IMR-90 (cell line): ENCODE measurements around the gene FAM24B. TPM values are rescaled to one million over a fixed set of nuclear protein-coding genes. Genes with fewer than 3 reads are reported as not detected.

ENCODE experiments used
- ATAC-seq: fragments of 200-7000 bp; cut with Tn5 transposase; 2 replicates; pipeline ENCODE4 v1.9.1; 2020; ENCODE audit warnings: low read depth, mild to moderate bottlenecking, moderate library complexity
- BruUV-seq: library from RNA; stranded (reverse); fragments of 400-500 nt; replicated peaks from 2 replicates; lab custom pipeline; 2021; lab: Mats Ljungman, UMichigan
- CTCF ChIA-PET: fragments of 300-600 bp; formaldehyde crosslinking; extraction: SDS; loops from one replicate; lab custom pipeline; 2021; ENCODE audit warnings: antibody characterized with exemption; lab: Yijun Ruan, JAX
- POLR2A ChIA-PET: fragments of 300-600 bp; sonication (Branson Sonifier 250); formaldehyde crosslinking; loops from one replicate; lab custom pipeline; 2022; ENCODE audit warnings: antibody characterized with exemption; ENCODE audit not compliant: unreplicated experiment; lab: Charles Lee
- DNase-seq: peaks from one replicate; pipeline ENCODE4 v3.0.0; 2013
- H2AFZ ChIP-seq: replicated peaks from 2 replicates; pipeline ENCODE3; 2013; ENCODE audit warnings: low read length, mild to moderate bottlenecking; ENCODE audit not compliant: poor library complexity
- H2AK5ac ChIP-seq: 2 replicates; pipeline ENCODE4 v1.6.1; 2013; ENCODE audit warnings: low read depth, low read length, inconsistent platforms
- H2AK9ac ChIP-seq: replicated peaks from 2 replicates; pipeline ENCODE3; 2013; ENCODE audit warnings: mild to moderate bottlenecking, low read depth, low read length, moderate library complexity; ENCODE audit not compliant: poor library complexity
- H2BK120ac ChIP-seq: 2 replicates; pipeline ENCODE4 v1.6.1; 2013; ENCODE audit warnings: low read depth, low read length, inconsistent platforms
- H2BK15ac ChIP-seq: 3 replicates; pipeline ENCODE4 v1.6.1; 2013; ENCODE audit warnings: low read depth, low read length, inconsistent platforms
- H2BK20ac ChIP-seq: 2 replicates; pipeline ENCODE4 v1.6.1; 2013; ENCODE audit warnings: low read depth, mild to moderate bottlenecking, inconsistent platforms, low read length, moderate library complexity
- H2BK5ac ChIP-seq: 2 replicates; pipeline ENCODE4 v1.6.1; 2013; ENCODE audit warnings: mild to moderate bottlenecking, low read depth, low read length, inconsistent platforms; ENCODE audit not compliant: poor library complexity, severe bottlenecking
- H3K14ac ChIP-seq: replicated peaks from 2 replicates; pipeline ENCODE4 v1.6.1; 2013; ENCODE audit warnings: low read depth, low read length, inconsistent platforms
- H3K18ac ChIP-seq: 2 replicates; pipeline ENCODE4 v1.6.1; 2013; ENCODE audit warnings: low read depth, low read length, control low read depth
- H3K23ac ChIP-seq: 2 replicates; pipeline ENCODE4 v1.6.1; 2013; ENCODE audit warnings: low read depth, low read length, inconsistent platforms
- H3K27ac ChIP-seq: 2 replicates; pipeline ENCODE4 v1.5.1; 2013; ENCODE audit warnings: mild to moderate bottlenecking, control low read depth, low read length; ENCODE audit not compliant: insufficient read depth
- H3K27me3 ChIP-seq: 2 replicates; pipeline ENCODE4 v1.6.1; 2013; ENCODE audit warnings: low read length; ENCODE audit not compliant: control insufficient read depth, insufficient read depth
- H3K36me3 ChIP-seq: 2 replicates; pipeline ENCODE4 v1.6.1; 2013; ENCODE audit warnings: low read length, mixed read lengths; ENCODE audit not compliant: control insufficient read depth, insufficient read depth
- H3K4ac ChIP-seq: 2 replicates; pipeline ENCODE4 v1.6.1; 2013; ENCODE audit warnings: low read depth, low read length, inconsistent platforms
- H3K4me1 ChIP-seq: 2 replicates; pipeline ENCODE4 v1.6.1; 2013; ENCODE audit warnings: low read length, mixed read lengths; ENCODE audit not compliant: control insufficient read depth, insufficient read depth
- H3K4me2 ChIP-seq: 2 replicates; pipeline ENCODE4 v1.6.1; 2013; ENCODE audit warnings: low read depth, mild to moderate bottlenecking, control low read depth, low read length, moderate library complexity
- H3K4me3 ChIP-seq: 2 replicates; pipeline ENCODE4 v1.5.1; 2013; ENCODE audit warnings: low read depth, mild to moderate bottlenecking, control low read depth, low read length, moderate library complexity; ENCODE audit not compliant: insufficient read depth
- H3K56ac ChIP-seq: 2 replicates; pipeline ENCODE4 v1.6.1; 2013; ENCODE audit warnings: low read length, inconsistent platforms; ENCODE audit not compliant: insufficient read depth; ENCODE audit errors: extremely low read depth
- H3K79me1 ChIP-seq, 2 experiments: 2 replicates each; pipeline ENCODE4 v1.6.1; 2013; ENCODE audit warnings: low read length in 2 of 2, inconsistent platforms in 1 of 2, low read depth in 1 of 2
- H3K9ac ChIP-seq: 2 replicates; pipeline ENCODE4 v1.6.1; 2013; ENCODE audit warnings: low read depth, low read length, control low read depth
- H3K9me1 ChIP-seq: 2 replicates; pipeline ENCODE4 v1.6.1; 2013; ENCODE audit warnings: low read length, inconsistent platforms; ENCODE audit not compliant: insufficient read depth
- H3K9me3 ChIP-seq: 2 replicates; pipeline ENCODE4 v1.6.1; 2013; ENCODE audit warnings: low read length; ENCODE audit not compliant: control insufficient read depth, insufficient read depth
- H4K20me1 ChIP-seq: 2 replicates; pipeline ENCODE4 v1.6.1; 2013; ENCODE audit warnings: low read length, inconsistent platforms; ENCODE audit not compliant: insufficient read depth
- H4K5ac ChIP-seq: 2 replicates; pipeline ENCODE4 v1.6.1; 2013; ENCODE audit warnings: mild to moderate bottlenecking, low read depth, low read length, control low read depth
- H4K8ac ChIP-seq, 2 experiments: 2 replicates each; pipeline ENCODE4 v1.6.1; 2013; ENCODE audit warnings: low read depth in 2 of 2, low read length in 2 of 2, control low read depth in 1 of 2, inconsistent platforms in 1 of 2
- H4K91ac ChIP-seq: 2 replicates; pipeline ENCODE4 v1.6.1; 2013; ENCODE audit warnings: low read depth, low read length, inconsistent platforms; ENCODE audit not compliant: insufficient read depth
- BHLHE40 ChIP-seq: fragments of 150-350 bp; IDR thresholded peaks from 2 replicates; pipeline ENCODE4 v1.6.1; 2016; ENCODE audit warnings: mild to moderate bottlenecking, low read depth, low read length
- CEBPB ChIP-seq: IDR thresholded peaks from 2 replicates; pipeline ENCODE4 v1.6.1; 2012; ENCODE audit warnings: low read depth, low read length, improper control_type of control experiment
- CHD1 ChIP-seq: IDR thresholded peaks from 2 replicates; pipeline ENCODE4 v1.6.1; 2012; ENCODE audit warnings: low read depth, low read length, improper control_type of control experiment
- ELK1 ChIP-seq: fragments of 150-350 bp; IDR thresholded peaks from 2 replicates; pipeline ENCODE4 v1.6.1; 2016; ENCODE audit warnings: low read depth, mild to moderate bottlenecking, low read length, moderate library complexity, borderline replicate concordance
- FOS ChIP-seq: fragments of 150-350 bp; IDR thresholded peaks from 2 replicates; pipeline ENCODE4 v1.6.1; 2016; ENCODE audit warnings: low read depth, low read length
- MAFK ChIP-seq: IDR thresholded peaks from 2 replicates; pipeline ENCODE4 v1.6.1; 2012; ENCODE audit warnings: low read depth, low read length, improper control_type of control experiment
- MAZ ChIP-seq: IDR thresholded peaks from 2 replicates; pipeline ENCODE4 v1.6.1; 2012; ENCODE audit warnings: low read depth, mild to moderate bottlenecking, low read length, improper control_type of control experiment, moderate library complexity, borderline replicate concordance
- MXI1 ChIP-seq: IDR thresholded peaks from 2 replicates; pipeline ENCODE4 v1.6.1; 2012; ENCODE audit warnings: low read depth, mild to moderate bottlenecking, low read length, moderate library complexity, borderline replicate concordance
- NFE2L2 ChIP-seq: fragments of 150-350 bp; IDR thresholded peaks from 2 replicates; pipeline ENCODE4 v1.6.1; 2016; ENCODE audit warnings: low read depth, mild to moderate bottlenecking, low read length
- POLR2A ChIP-seq: IDR thresholded peaks from 2 replicates; pipeline ENCODE4 v1.6.1; 2012; ENCODE audit warnings: mild to moderate bottlenecking, low read depth, low read length
- RAD21 ChIP-seq: IDR thresholded peaks from 2 replicates; pipeline ENCODE4 v1.6.1; 2012; ENCODE audit warnings: low read length, improper control_type of control experiment
- RCOR1 ChIP-seq: IDR thresholded peaks from 2 replicates; pipeline ENCODE4 v1.6.1; 2012; ENCODE audit warnings: mild to moderate bottlenecking, low read length, improper control_type of control experiment; ENCODE audit not compliant: insufficient replicate concordance
- RFX5 ChIP-seq: IDR thresholded peaks from 2 replicates; pipeline ENCODE4 v1.8.0; 2012; ENCODE audit warnings: low read depth, mild to moderate bottlenecking, low read length, moderate library complexity
- SMC3 ChIP-seq: fragments of 150-350 bp; IDR thresholded peaks from 2 replicates; pipeline ENCODE4 v1.6.1; 2016; ENCODE audit warnings: low read depth, mild to moderate bottlenecking, antibody characterized with exemption, low read length, moderate library complexity
- USF2 ChIP-seq: fragments of 150-350 bp; IDR thresholded peaks from 2 replicates; pipeline ENCODE4 v1.6.1; 2017; ENCODE audit warnings: mild to moderate bottlenecking, antibody characterized with exemption, low read length, low read depth
- dilution Hi-C: fragments of 300-500 bp; cut with HindIII; formaldehyde crosslinking; loops from one replicate; pipeline ENCODE4 v1.14.3; 2018; ENCODE audit warnings: low sequenced_read_pairs; ENCODE audit not compliant: unreplicated experiment
- in situ Hi-C: fragments of 300-500 bp; cut with MboI; formaldehyde crosslinking; loops from 3 replicates; pipeline ENCODE4 v1.14.3; 2019; ENCODE audit warnings: low sequenced_read_pairs, inconsistent platforms, mixed read lengths
- intact Hi-C: fragments of 100-400 bp; cut with micrococcal nuclease; formaldehyde crosslinking; loops from 2 replicates; pipeline ENCODE4 v1.10.0; 2022
- polyA plus RNA-seq, 3 experiments: library from polyadenylated mRNA; depleted of rRNA; stranded (reverse); fragments of >200 nt; gene quantifications; 2 replicates each; pipeline ENCODE4 v1.2.3, GENCODE V29; 2012; ENCODE audit warnings: low replicate concordance in 1 of 3
- total RNA-seq: library from RNA; depleted of rRNA; stranded (reverse); fragments of >200 nt; gene quantifications from 2 replicates; pipeline ENCODE4 v1.2.3, GENCODE V29; 2012
- TF ChIP-seq, protein P1 (sequence below): conservative IDR thresholded peaks from 2 replicates; pipeline ENCODE4 v1.5.1; 2012; ENCODE audit warnings: mild to moderate bottlenecking, low read depth, low read length, improper control_type of control experiment

Gene FAM24B
- total and polyA plus RNA-seq, 2 of the 4 experiments (the other 2 are of a cell fraction), result 1.6 to 4.3 TPM

GRCh38 chr10:122839505-122839904 is 39.9 kb downstream of the FAM24B start:
- no peak overlapping the region for H3K27ac ChIP-seq
- H3K4me3 ChIP-seq, result no peak overlapping the region
- no peak overlapping the region for H2AK5ac ChIP-seq
- ChIA-PET POLR2A (no interaction called here), CTCF (no interaction called here)
- no peaks in the 10 kb centered on the region for H3K27me3 ChIP-seq
- H3K18ac ChIP-seq, result no peak overlapping the region
- no peaks in the 10 kb centered on the region for H3K9me3 ChIP-seq
- no peak overlapping the region for H3K56ac ChIP-seq
- DNase-seq, result no peak
- H3K4ac ChIP-seq, result no peak overlapping the region
- H4K91ac ChIP-seq, result no peak overlapping the region
- no peak overlapping the region for H2AK9ac ChIP-seq
- H2BK5ac ChIP-seq, result no peak overlapping the region
- no TSS peak for BruUV-seq
- H3K4me2 ChIP-seq, result no peak overlapping the region
- no peak overlapping the region for H2BK120ac ChIP-seq
- H3K9me1 ChIP-seq, result peaks cover 3% of the 10 kb centered on the region; the same call in 1 of the 2 replicates
- H4K20me1 ChIP-seq, result no peaks in the 10 kb centered on the region
- no peak overlapping the region for H3K14ac ChIP-seq
- dilution Hi-C loops, result no loop called here
- H2BK20ac ChIP-seq, result no peak overlapping the region
- H3K36me3 ChIP-seq, result no peaks in the 10 kb centered on the region
- intact Hi-C loops, result no loop called here
- H3K23ac ChIP-seq, result no peak overlapping the region
- no peaks in the 10 kb centered on the region for H3K79me1 ChIP-seq
- no peak for TF ChIP-seq NFE2L2
- TF ChIP-seq BHLHE40, result no peak
- TF ChIP-seq SMC3, result no peak
- TF ChIP-seq RCOR1, result no peak
- no peak for TF ChIP-seq CHD1
- no peak for TF ChIP-seq RFX5
- TF ChIP-seq USF2, result no peak
- TF ChIP-seq RAD21, result no peak
- no peak for TF ChIP-seq CEBPB
- TF ChIP-seq MXI1, result no peak
- TF ChIP-seq FOS, result no peak
- TF ChIP-seq MAZ, result no peak
- TF ChIP-seq, protein P1, sequence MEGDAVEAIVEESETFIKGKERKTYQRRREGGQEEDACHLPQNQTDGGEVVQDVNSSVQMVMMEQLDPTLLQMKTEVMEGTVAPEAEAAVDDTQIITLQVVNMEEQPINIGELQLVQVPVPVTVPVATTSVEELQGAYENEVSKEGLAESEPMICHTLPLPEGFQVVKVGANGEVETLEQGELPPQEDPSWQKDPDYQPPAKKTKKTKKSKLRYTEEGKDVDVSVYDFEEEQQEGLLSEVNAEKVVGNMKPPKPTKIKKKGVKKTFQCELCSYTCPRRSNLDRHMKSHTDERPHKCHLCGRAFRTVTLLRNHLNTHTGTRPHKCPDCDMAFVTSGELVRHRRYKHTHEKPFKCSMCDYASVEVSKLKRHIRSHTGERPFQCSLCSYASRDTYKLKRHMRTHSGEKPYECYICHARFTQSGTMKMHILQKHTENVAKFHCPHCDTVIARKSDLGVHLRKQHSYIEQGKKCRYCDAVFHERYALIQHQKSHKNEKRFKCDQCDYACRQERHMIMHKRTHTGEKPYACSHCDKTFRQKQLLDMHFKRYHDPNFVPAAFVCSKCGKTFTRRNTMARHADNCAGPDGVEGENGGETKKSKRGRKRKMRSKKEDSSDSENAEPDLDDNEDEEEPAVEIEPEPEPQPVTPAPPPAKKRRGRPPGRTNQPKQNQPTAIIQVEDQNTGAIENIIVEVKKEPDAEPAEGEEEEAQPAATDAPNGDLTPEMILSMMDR, result no peak
- no peak for TF ChIP-seq ELK1
- no peak for TF ChIP-seq POLR2A
- no peak for TF ChIP-seq MAFK
- no peak overlapping the region for H2AFZ ChIP-seq
- no peak overlapping the region for H4K5ac ChIP-seq
- no peak overlapping the region for H3K9ac ChIP-seq
- no peak overlapping the region for H4K8ac ChIP-seq
- no peak for ATAC-seq
- no peak overlapping the region for H2BK15ac ChIP-seq
- no peaks in the 10 kb centered on the region for H3K4me1 ChIP-seq
- in situ Hi-C loops, result no loop called here
